AG09319 (cell line): ENCODE measurements around the gene OR8B4.

Experiments
- DNase-seq: peaks from one replicate; pipeline ENCODE4 v3.0.0-alpha.2; 2010; ENCODE audit warnings: low read depth; ENCODE audit errors: extremely low read depth
- TF ChIP-seq, protein P1 (sequence below): IDR thresholded peaks from 2 replicates; pipeline ENCODE4 v1.5.1; 2011; ENCODE audit warnings: low read depth, mild to moderate bottlenecking, inconsistent platforms, low read length, moderate library complexity

The OR8B4 gene

DNA sequence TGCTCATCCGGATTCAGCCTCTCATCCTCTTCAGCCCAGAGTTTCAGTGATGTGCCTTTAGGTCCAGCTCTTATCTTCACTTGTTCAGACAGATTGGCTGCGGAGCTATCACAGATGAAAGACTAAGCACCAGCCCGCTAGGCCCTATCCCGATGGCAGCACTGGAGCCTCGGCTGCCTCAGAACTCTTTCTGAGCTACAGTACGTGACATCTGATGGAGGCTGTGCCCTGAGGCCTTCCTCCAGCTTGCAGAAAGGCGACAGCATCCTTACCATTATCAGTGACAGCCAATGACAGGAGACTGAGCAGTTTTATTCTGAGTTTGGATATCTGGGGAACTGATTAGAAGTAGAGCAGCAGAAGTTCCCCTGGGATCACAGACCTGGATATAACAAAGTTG is 16.8 kb upstream of the OR8B4 start:
- TF ChIP-seq, protein P1, sequence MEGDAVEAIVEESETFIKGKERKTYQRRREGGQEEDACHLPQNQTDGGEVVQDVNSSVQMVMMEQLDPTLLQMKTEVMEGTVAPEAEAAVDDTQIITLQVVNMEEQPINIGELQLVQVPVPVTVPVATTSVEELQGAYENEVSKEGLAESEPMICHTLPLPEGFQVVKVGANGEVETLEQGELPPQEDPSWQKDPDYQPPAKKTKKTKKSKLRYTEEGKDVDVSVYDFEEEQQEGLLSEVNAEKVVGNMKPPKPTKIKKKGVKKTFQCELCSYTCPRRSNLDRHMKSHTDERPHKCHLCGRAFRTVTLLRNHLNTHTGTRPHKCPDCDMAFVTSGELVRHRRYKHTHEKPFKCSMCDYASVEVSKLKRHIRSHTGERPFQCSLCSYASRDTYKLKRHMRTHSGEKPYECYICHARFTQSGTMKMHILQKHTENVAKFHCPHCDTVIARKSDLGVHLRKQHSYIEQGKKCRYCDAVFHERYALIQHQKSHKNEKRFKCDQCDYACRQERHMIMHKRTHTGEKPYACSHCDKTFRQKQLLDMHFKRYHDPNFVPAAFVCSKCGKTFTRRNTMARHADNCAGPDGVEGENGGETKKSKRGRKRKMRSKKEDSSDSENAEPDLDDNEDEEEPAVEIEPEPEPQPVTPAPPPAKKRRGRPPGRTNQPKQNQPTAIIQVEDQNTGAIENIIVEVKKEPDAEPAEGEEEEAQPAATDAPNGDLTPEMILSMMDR, result no peak
- no peak for DNase-seq

DNA sequence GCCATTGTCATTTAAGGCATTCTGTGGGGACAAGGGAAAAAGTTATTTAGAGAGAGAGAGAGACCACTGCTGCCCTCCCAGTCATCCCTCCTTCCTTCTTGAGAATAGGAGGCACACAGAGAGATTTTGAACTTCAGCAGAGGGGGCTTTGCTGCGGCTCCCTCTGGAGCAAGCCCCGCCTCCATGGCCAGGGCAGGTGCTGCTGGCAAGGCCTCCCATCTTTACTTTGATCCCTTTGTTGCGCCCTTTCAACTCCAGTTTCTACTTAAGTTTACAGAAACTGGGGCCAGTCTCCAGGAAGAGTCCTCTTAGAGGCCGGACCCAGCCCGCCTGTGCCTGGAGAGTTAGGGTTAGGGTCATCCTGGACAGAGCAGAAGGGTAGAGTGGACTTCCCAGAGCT is 16.4 kb upstream of the OR8B4 start:
- TF ChIP-seq, protein P1, result no peak
- no peak for DNase-seq

DNA sequence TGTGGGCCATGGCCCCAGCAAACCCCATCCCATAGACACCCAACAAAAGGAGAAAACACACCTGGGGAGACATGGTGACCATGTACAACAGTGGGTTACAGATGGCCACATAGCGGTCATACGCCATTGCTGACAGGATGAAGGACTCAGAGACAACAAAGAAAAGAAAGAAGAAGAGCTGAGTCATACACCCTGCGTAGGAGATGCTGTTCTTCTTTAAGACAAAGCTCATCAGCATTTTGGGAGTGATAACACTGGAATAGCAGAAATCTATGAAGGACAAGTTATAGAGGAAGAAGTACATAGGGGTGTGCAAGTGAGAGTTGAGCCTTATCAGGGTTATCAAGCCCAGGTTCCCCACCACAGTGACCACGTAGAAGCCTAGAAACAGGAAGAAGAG is 15.9 kb upstream of the OR8B4 start:
- TF ChIP-seq, protein P1, result no peak
- DNase-seq, result no peak

DNA sequence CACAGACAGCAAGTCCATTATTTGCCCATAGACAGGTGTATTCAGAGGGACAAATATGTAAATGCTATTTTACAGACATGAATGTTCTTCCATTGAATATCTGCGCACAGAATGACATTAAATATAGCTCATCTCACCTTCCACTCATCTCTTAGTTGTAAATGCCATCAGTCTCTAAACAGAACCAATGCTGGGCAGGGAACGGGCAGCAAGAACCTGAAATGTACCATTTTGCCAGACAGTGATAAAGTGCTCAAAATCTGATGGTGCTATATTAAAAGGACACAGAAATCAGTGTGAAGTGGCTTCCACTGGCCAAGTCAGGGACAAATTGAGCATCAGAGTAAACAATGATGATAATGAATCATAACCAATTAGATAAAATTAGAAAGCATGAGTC is 10.0 kb upstream of the OR8B4 start:
- DNase-seq, result no peak
- TF ChIP-seq, protein P1, result no peak

DNA sequence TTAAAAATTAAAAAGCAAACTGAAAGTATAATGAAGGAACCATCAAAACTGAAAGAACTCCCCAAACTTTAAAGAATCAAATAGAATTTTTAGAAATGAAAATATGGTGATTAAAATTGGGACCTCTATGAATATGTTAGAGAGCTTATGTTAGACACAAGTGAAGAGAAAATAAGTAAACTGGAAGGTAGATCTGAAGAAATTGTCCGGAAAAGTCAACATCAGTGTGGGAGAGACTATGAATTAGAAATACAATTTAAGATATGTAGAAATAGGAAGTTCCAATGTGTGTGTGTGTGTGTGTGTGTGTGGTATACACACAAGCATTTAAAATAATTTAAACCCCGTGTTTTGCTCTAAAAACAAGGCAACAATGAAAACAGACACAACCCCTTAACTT is 4.9 kb upstream of the OR8B4 start:
- no peak for DNase-seq

DNA sequence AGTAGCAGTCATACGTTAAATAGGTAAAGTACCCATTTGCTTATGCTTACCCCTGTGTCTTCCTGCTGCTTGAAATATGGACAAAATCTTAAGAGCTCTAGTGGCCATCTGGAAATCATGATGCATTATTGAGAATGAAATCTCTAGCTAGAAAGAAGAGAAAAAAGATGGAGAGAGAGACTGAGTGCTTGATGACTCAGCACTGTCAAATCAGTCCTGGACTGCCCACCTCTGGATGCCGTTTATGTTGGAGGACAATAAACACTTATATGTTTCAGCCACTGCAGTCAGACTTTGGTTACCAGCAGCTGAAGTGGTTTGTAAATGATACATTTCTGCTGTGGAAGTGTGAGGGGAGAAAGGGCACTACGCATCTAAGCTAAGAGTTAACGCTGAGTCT is 3.6 kb downstream of the OR8B4 start:
- TF ChIP-seq, protein P1, result no peak
- DNase-seq, result no peak

More for the DNA sequence above, 4.9 kb upstream of the OR8B4 start:
- TF ChIP-seq, protein P1, result no peak

DNA sequence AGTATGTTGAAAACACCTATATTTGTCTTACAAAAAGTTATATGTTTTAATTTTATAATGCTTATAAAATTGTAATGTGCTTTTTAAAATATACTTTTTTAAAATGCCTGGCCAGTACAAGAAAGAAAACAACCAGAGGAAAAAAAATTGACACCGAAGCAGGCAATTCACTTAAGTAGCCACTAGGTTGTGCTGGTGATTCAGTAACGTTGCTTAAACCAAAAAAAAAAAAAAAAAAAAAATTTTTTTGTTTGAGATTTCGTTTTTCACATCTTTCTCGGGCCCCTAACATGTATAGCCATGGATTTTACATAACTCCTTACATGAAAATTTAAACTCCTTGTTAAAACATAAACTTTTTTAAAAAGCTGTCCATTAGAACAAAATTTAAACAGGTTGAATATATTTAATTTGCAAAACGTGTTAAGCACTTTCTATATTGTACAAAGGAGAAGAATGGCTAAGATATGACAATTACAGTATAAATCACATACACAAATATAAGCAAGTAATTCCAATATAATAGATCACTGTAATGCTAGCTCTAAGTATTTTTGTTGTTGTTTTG is 9.2 kb downstream of the OR8B4 start:
- DNase-seq, result peak; percentile 10

More for the DNA sequence above, 9.2 kb downstream of the OR8B4 start:
- TF ChIP-seq, protein P1, result peak; percentile 63
